Activated T-cell treated with anti-CD3 and anti-CD28 coated beads, Interleukin-2, amount 50 U/mL, for 72 hours (primary cell): ENCODE data around the gene EIF5A. TPM values are rescaled to one million over a fixed set of nuclear protein-coding genes. Genes with fewer than 3 reads are reported as not detected.
"Not testable (repeated sequence)": the region's sequence is repeated elsewhere in the genome, so short reads cannot be mapped to it uniquely, and the experiment has no call there.

Experiments
- ATAC-seq, 2 donors: fragments of 150-1000 bp; cut with Tn5 transposase; replicated peaks in 1 of 2; 2 replicates each; pipeline ENCODE4 v1.10.0; 2021; ENCODE audit warnings: moderate library complexity in 2 of 2, mild to moderate bottlenecking in 1 of 2
- DNase-seq, 2 donors: peaks; one replicate each; pipeline ENCODE4 v3.0.0; 2021 to 2022; ENCODE audit warnings: mixed read lengths in 1 of 2
- H3K27ac Mint-ChIP-seq: one replicate; pipeline ENCODE4 v1.8.0; 2022; ENCODE audit warnings: mild to moderate bottlenecking, moderate library complexity, mixed read lengths
- H3K27me3 Mint-ChIP-seq: one replicate; pipeline ENCODE4 v1.8.0; 2022; ENCODE audit warnings: low read depth, mixed read lengths
- H3K36me3 Mint-ChIP-seq, 2 donors: one replicate each; pipeline ENCODE4 v1.8.0; 2022; ENCODE audit warnings: mixed read lengths in 2 of 2, mild to moderate bottlenecking in 1 of 2; ENCODE audit not compliant: insufficient read depth in 2 of 2
- H3K4me1 Mint-ChIP-seq: one replicate; pipeline ENCODE4 v1.8.0; 2022; ENCODE audit warnings: low read depth, mixed read lengths
- H3K4me3 Mint-ChIP-seq, 2 donors: one replicate each; pipeline ENCODE4 v1.8.0; 2022; ENCODE audit warnings: mild to moderate bottlenecking in 2 of 2, mixed read lengths in 2 of 2, moderate library complexity in 2 of 2
- H3K9me3 Mint-ChIP-seq, 2 donors: one replicate each; pipeline ENCODE4 v1.8.0; 2022; ENCODE audit warnings: mixed read lengths in 2 of 2
- total RNA-seq, 2 donors: library from RNA; stranded (reverse); gene quantifications; one replicate each; pipeline ENCODE4 v1.2.3, GENCODE V29; 2022

Gene EIF5A
- total RNA-seq, 2 donors from 2014 or later, result 547 to 594 TPM

DNA sequence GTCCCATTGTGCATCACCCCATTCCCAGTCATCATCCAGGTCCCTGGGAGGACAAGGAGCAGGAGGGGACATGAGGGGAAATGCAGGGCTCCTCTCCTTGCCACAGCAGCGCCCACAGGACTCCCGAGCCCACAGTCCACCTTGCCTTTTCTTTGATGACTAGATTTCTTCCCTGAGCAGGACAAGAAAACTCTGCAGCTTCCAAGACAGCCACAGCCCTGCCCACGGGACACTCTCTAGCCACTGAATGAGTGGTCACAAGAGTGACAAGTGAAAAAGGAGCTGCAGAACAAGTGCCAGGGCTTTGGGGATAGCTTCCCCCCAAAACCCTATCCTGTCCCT, 17.0 kb downstream of the EIF5A start:
- H3K27me3 Mint-ChIP-seq, result no peaks in the 10 kb centered on the region
- no peak for ATAC-seq
- H3K4me3 Mint-ChIP-seq, result no peak overlapping the region
- H3K9me3 Mint-ChIP-seq, result no peaks in the 10 kb centered on the region
- peaks cover 16% of the 10 kb centered on the region for H3K4me1 Mint-ChIP-seq
- no peak for DNase-seq
- H3K36me3 Mint-ChIP-seq, result peaks cover 0 to 10% of the 10 kb centered on the region in 2 donors
- H3K27ac Mint-ChIP-seq, result no peak overlapping the region

DNA sequence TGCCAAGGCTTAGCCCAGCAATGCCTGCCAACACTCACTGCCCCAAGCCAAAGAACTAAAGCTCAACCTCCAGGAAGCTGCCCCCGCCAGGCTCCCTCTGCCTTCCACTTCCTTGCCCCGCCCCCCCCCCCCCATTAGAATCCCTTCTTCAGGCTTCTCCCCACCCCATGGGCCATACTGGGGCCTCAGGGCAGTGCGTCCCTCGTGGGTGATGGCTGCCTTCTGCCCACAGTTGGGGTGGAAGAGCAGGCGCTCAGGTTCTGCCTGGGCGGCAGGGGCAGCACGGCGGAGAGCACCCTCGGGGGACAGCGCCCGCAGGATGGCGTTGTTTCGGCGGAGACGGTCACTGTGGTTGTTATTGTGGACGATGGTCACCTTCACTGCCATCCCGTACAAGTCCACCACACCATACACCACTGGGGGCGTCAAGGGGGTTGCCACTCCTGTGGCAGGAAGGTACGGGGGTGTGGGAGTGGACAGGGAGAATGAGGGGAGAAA, 17.7 kb downstream of the EIF5A start:
- H3K9me3 Mint-ChIP-seq, result no peaks in the 10 kb centered on the region

DNA sequence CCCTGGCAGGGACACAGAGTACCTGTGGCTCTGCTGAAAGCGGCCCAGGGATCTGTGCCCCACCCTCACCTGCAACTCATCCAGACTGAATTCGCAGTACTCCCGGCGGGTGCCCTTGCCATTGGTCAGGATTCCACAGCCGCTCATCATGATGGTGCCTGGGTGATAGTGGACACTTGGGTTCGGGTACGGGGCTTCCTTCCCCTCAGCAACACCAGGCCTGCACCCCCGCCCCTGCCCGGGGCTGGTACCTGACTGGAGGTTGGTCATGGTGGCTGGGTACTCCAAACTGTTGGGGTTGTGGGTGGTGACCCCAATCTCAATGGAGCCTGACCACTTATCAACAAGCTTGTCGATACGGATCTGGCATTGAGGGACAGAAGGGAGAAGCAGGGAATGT, 18.8 kb downstream of the EIF5A start:
- no peak overlapping the region for H3K27ac Mint-ChIP-seq
- DNase-seq, result no peak

More for the DNA sequence above, 17.7 kb downstream of the EIF5A start:
- Mint-ChIP-seq H3K4me1 (peaks cover 16% of the 10 kb centered on the region), H3K27ac (no peak overlapping the region), H3K4me3 (no peak overlapping the region), H3K27me3 (no peaks in the 10 kb centered on the region), H3K36me3 (peaks cover 0 to 10% of the 10 kb centered on the region in 2 donors)
- DNase-seq (no peak), ATAC-seq (no peak)

DNA sequence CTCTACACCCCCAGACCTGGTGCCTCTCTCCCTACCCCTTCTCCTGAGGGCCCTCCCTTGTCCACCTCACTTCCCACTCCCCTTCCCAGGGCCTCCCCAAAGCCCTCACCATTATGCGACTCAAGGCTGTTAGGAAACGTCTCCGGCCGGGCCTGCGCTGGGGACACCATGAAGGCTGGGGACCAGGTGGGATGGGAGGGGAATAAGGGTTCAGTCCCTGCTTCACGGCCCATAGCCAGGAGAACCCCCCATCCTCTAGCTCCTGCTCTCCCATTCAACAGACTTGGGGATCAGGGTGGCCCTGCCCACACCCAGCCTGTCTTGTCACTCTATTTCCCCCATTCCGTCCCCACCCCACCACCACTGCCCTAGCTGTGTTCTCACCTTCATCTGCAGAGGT, 19.6 kb downstream of the EIF5A start:
- ATAC-seq, result no peak
- H3K27ac Mint-ChIP-seq, result peak overlapping the region; percentile 34
- peaks cover 0 to 8% of the 10 kb centered on the region in 2 donors for H3K36me3 Mint-ChIP-seq
- peaks cover 26% of the 10 kb centered on the region for H3K4me1 Mint-ChIP-seq
- H3K4me3 Mint-ChIP-seq, result peak overlapping the region in 1 of 2 donors; percentile 8
- H3K9me3 Mint-ChIP-seq, result no peaks in the 10 kb centered on the region
- DNase-seq, result no peak
- no peaks in the 10 kb centered on the region for H3K27me3 Mint-ChIP-seq

More for the DNA sequence above, 18.8 kb downstream of the EIF5A start:
- Mint-ChIP-seq H3K27me3 (no peaks in the 10 kb centered on the region), H3K4me3 (no peak overlapping the region), H3K36me3 (peaks cover 0 to 8% of the 10 kb centered on the region in 2 donors), H3K9me3 (no peaks in the 10 kb centered on the region), H3K4me1 (peaks cover 24% of the 10 kb centered on the region)
- no peak for ATAC-seq

DNA sequence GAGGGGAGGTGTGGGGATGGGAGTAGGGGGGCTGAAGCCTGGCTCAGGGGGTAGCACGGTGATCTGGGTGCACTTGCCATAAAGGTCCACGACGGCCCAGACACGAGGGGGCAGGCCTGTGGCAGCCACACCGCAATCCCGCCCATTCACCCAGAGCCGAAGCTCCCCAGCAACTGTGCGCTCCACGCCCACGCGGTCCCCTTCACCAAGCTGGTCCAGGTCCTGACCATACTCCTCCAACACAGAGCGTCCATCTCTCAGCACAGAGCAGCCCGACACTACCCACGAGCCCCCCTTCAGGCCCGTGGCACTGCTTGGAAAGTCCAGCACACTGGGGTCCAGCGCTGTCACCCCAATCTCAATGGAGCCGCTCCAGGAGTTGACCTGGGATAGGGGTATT, 20.1 kb downstream of the EIF5A start:
- ATAC-seq (no peak), DNase-seq (no peak)
- no peaks in the 10 kb centered on the region for H3K27me3 Mint-ChIP-seq
- no peak overlapping the region for H3K27ac Mint-ChIP-seq
- H3K9me3 Mint-ChIP-seq, result no peaks in the 10 kb centered on the region
- peaks cover 0 to 8% of the 10 kb centered on the region in 2 donors for H3K36me3 Mint-ChIP-seq
- peak overlapping the region in 1 of 2 donors; percentile 92 for H3K4me3 Mint-ChIP-seq
- peaks cover 30% of the 10 kb centered on the region for H3K4me1 Mint-ChIP-seq

DNA sequence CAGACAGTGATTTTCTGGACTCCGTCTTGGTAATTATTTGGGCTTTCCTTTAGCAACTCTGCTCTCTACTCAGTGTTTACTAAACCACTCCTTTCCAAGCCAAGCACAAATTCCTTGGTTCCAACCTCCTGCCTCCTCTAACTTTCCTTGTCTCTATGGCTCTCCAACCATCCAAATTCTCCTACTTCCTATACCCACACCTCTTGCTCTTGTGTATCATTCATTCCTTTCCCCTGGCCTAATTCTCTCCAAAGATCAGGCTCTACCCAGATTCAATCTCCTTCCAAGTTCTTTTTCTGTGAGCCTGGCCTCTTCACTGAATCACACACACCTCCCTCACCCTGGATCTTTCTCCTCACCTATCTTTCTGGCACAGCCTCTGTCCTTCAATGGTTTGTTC, 20.6 kb downstream of the EIF5A start:
- peaks cover 35% of the 10 kb centered on the region for H3K4me1 Mint-ChIP-seq
- H3K27me3 Mint-ChIP-seq, result no peaks in the 10 kb centered on the region
- DNase-seq (no peak), ATAC-seq (no peak)
- H3K4me3 Mint-ChIP-seq, result peak overlapping the region; percentile 89 to 92
- H3K27ac Mint-ChIP-seq, result peak overlapping the region; percentile 1
- H3K36me3 Mint-ChIP-seq, result peaks cover 0 to 8% of the 10 kb centered on the region in 2 donors
- H3K9me3 Mint-ChIP-seq, result no peaks in the 10 kb centered on the region

DNA sequence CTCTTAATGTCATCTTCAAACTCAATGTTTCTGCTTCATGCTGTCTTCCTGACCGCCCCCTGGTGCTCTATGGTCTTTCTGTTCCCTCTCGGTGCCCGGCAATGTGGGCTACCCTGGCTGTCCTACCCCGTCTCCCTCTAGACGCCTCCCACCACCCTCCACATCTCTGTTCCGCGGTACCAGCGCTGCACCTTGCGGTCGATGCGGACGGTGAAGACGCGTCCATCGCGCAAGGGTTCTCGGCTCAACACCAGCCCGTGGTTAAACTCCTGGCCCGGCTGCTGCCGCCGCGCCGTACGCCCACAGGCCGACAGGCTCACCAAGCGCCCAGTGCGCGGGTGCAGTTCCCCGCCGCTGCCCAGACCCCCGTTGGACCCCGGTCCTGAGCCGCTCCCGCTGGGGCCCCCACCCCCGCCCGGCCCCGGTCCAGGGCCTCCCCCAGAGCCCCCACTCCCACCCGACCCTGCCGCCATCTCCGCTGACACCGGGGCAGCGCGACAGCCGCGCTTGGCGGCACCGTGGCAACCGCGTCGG, 21.5 kb downstream of the EIF5A start, which contains the start of gene NEURL4:
Gene NEURL4, minus strand, starts transcription at position 496 of the 534 bp plus-strand sequence. Its CDS starts 23 bp downstream, at position 473.
- no peak for DNase-seq
- H3K4me3 Mint-ChIP-seq, result peak within 1 kb of the TSS; percentile 89 to 92
- H3K4me1 Mint-ChIP-seq, result peaks cover 41% of the 10 kb centered on the region

DNA sequence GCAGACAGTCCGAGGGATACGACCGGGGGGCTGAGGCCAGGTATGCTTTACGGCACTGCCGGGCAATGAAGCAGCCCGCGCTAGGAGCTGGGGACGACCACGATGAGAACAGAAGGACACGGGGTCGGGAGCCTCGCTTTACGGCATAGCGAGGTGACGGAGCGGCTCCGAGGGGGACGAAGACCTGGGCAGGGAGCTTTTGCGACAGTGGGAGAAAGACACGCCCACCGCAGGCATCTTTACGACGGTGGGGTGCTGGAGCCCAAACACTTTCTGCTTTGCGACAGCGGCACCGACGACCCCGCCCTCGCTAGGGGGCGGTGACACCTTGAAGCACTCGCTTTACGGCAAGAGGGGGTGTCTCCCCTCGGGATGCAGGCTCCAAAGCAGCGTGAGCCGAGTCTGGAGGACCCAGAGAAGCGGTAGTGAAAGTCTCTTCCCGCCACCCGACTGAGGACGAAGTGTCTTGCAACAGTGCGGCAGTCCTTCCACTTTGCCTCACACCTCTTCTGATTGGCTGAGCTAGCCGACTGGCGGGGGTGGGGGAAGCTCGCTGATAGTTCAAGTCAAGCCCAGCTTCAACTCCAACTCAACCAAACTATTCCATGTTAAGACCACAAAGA, 22.1 kb downstream of the EIF5A start:
- H3K27me3 Mint-ChIP-seq, result no peaks in the 10 kb centered on the region
- H3K4me3 Mint-ChIP-seq, result peak overlapping the region; percentile 83 to 92
- ATAC-seq (peak; percentile 66 to 77), DNase-seq (peak; percentile 95 to 98)
- peaks cover 0 to 4% of the 10 kb centered on the region in 2 donors for H3K36me3 Mint-ChIP-seq
- H3K4me1 Mint-ChIP-seq, result peaks cover 42% of the 10 kb centered on the region
- H3K27ac Mint-ChIP-seq, result peak overlapping the region; percentile 96
- no peaks in the 10 kb centered on the region for H3K9me3 Mint-ChIP-seq

More for the DNA sequence above, 21.5 kb downstream of the EIF5A start, which contains the start of gene NEURL4:
- peaks cover 0 to 7% of the 10 kb centered on the region in 2 donors for H3K36me3 Mint-ChIP-seq
- H3K27me3 Mint-ChIP-seq, result no peaks in the 10 kb centered on the region
- no peaks in the 10 kb centered on the region for H3K9me3 Mint-ChIP-seq
- H3K27ac Mint-ChIP-seq, result peak within 1 kb of the TSS; percentile 96
- peak; percentile 22 to 35 for ATAC-seq

DNA sequence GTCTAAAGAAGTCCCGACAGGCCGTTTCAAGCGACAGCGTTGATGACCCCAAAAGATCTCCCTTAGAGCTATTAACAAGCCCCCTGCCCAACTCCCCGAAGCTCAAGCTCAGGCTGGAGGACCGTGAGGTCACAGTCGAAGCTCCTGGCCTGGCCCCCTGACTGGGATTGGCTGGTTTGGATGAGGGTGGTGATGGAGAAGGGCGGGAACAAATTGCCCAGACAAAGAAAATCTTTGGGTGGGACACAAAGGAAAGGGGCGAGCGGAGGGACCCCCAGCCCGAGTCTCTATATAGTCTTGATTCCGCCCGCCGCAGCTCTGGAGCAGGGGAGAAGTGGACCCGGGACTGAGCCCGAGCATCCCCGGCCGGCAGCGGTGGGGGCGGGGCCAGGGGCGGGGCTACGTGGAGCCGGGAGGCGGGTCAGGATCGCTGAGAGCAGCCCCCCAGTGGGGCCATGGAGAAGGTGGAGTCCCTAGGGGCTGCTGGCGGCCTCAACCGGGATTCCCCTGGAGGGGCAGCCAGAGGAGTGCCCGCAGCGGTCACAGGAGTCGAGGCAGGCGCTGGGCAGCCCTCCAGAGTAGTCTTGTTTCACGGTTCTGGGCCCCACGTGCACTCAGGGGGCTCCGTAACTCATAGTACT, 22.7 kb downstream of the EIF5A start:
- Mint-ChIP-seq H3K4me3 (peak overlapping the region; percentile 83 to 92), H3K27me3 (no peaks in the 10 kb centered on the region), H3K4me1 (peaks cover 48% of the 10 kb centered on the region), H3K36me3 (peaks cover 0 to 1% of the 10 kb centered on the region in 2 donors), H3K27ac (peak overlapping the region; percentile 96), H3K9me3 (no peaks in the 10 kb centered on the region)
- ATAC-seq, result peak; percentile 77 to 78
- peak; percentile 85 to 90 for DNase-seq

DNA sequence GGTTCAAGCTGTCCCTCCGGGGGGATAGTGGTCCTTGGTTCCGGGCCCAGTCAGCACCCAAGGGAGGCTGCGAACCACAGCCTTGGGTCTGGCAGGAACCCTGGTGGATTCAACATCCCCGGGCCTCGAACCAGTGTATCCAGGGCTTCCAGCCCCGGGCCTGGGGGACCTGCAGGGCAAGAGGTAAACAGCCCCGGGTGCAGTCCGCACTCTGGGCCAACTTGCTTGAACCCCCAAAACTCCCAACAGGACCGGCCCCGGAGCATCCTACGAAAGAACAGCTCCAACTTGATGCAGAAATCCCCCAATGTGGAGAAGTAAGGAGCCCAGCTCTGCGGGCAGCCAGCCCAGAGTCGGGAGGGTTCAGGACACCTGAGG, 23.2 kb downstream of the EIF5A start:
- Mint-ChIP-seq H3K4me1 (peaks cover 53% of the 10 kb centered on the region), H3K27ac (no peak overlapping the region), H3K4me3 (peak overlapping the region; percentile 83 to 92), H3K36me3 (peaks cover 0 to 1% of the 10 kb centered on the region in 2 donors), H3K27me3 (no peaks in the 10 kb centered on the region), H3K9me3 (no peaks in the 10 kb centered on the region)
- no peak for ATAC-seq
- DNase-seq, result no peak

DNA sequence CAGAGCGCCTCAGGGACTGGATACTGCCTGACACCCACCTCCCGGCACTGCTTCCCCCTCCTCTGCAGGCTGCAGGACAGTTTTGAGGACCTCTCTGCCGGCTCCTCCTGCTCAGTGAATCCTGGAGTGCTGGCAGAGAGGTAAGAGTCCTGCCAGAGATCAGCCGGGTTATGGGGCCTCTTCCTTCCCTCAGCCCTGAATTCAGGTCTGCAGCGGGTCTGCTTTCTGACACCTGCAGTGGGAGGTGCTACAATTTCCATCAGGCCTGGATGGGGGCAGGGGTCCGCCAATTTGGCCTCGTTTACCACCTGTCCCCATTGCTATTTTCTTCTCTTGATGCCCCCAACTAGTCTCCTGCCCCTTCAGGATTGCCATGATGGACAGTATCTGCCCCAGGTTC, 24.7 kb downstream of the EIF5A start:
- H3K27me3 Mint-ChIP-seq, result no peaks in the 10 kb centered on the region
- H3K4me1 Mint-ChIP-seq, result peaks cover 62% of the 10 kb centered on the region
- H3K36me3 Mint-ChIP-seq, result peaks cover 2 to 3% of the 10 kb centered on the region in 2 donors
- DNase-seq (no peak), ATAC-seq (no peak)
- peak overlapping the region; percentile 88 for H3K27ac Mint-ChIP-seq
- H3K9me3 Mint-ChIP-seq, result no peaks in the 10 kb centered on the region
- H3K4me3 Mint-ChIP-seq, result peak overlapping the region; percentile 82 to 94

DNA sequence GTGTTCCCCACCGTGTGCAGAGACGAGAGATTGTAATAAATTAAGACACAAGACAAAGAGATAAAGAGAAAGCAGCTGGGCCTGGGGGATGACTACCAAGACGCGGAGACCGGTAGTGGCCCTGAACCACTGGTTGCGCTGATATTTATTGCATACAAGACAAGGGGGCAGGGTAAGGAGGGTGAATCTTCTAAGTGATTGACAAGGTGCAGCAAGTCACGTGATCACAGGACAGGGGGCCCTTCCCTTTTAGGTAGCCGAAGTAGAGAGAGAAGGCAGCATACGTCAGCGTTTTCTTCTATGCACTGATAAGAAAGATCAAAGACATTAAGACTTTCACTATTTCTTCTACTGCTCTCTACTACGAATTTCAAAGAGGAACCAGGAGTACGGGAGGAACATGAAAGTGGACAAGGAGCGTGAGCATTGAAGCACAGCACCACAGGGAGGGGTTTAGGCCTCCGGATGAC, 25.2 kb downstream of the EIF5A start:
- H3K27me3 Mint-ChIP-seq, H3K9me3 Mint-ChIP-seq, ATAC-seq, H3K36me3 Mint-ChIP-seq: not testable (repeated sequence)
- H3K4me3 Mint-ChIP-seq, result peak overlapping the region; percentile 82 to 94
- peaks cover 64% of the 10 kb centered on the region for H3K4me1 Mint-ChIP-seq
- peak; percentile 49 to 62 for DNase-seq
- peak overlapping the region; percentile 88 for H3K27ac Mint-ChIP-seq

DNA sequence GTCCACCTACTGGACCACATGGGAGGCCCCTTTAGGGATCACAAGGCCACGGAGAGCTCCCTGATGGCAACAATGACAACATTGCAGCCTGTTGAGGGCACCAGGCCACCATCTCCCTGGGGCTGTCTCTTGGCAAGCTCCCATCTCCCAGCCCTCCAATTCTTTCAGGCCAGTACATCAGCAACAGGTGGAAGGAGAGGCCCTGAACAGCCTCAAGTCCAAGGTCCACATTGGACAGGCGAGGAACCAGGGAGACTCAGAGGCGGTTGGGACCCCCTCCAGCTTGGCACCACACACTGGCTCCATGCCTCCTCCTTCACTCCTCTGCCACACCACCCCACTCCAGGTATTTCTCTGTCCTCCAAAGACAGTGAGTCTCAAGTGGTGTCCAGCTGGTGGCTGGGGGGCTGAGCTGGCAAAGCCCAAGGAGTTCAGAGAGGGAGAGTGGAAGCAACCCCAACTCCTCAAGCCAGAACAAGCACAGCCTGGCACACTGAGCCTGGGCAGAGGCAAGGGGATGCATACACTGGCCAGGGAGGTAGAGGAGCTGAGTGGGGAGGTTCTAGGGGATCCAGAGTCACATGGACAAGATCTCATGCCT, 27.6 kb downstream of the EIF5A start:
- no peak for ATAC-seq

More for the DNA sequence above, 27.6 kb downstream of the EIF5A start:
- DNase-seq, result no peak
- H3K4me3 Mint-ChIP-seq, result peak overlapping the region; percentile 88 to 97
- H3K36me3 Mint-ChIP-seq, result peaks cover 10 to 11% of the 10 kb centered on the region in 2 donors
- peak overlapping the region; percentile 43 for H3K27ac Mint-ChIP-seq
- H3K9me3 Mint-ChIP-seq, result no peaks in the 10 kb centered on the region
- peaks cover 62% of the 10 kb centered on the region for H3K4me1 Mint-ChIP-seq
- no peaks in the 10 kb centered on the region for H3K27me3 Mint-ChIP-seq
